ENCODE data around the gene MRM2.
A peak's percentile ranks its signal among the peaks of the same experiment; 100 is the strongest.

The MRM2 gene

GRCh38 chr7:2241580-2242540, at the start of gene MRM2, which contains the start of gene NUDT1:
TSS of gene MRM2 (minus strand) at chr7:2242205. CDS start at chr7:2242169, 36 bp downstream.
TSS of gene NUDT1 (plus strand) at chr7:2242226. CDS start at chr7:2244575, 2,349 bp downstream.
- DNase-seq (ENCODE audit: low spot score) = peak; percentile 94

- DNase-seq (ENCODE audit: low spot score) = no peak
Observed at GRCh38 chr7:2290877-2291276, 48.9 kb upstream of the MRM2 start.

GRCh38 chr7:2289621-2290020, 47.6 kb upstream of the MRM2 start:
- DNase-seq (ENCODE audit: low spot score) = no peak

- peak; percentile 14 for DNase-seq (ENCODE audit: low spot score)
Observed at GRCh38 chr7:2289111-2289586, 47.1 kb upstream of the MRM2 start.

GRCh38 chr7:2288503-2288902, 46.5 kb upstream of the MRM2 start:
- no peak for DNase-seq (ENCODE audit: low spot score)

- no peak for DNase-seq (ENCODE audit: low spot score)
Observed at GRCh38 chr7:2287745-2288144, 45.7 kb upstream of the MRM2 start.

GRCh38 chr7:2283074-2283473, 41.1 kb upstream of the MRM2 start:
- peak; percentile 6 for DNase-seq (ENCODE audit: low spot score)

- DNase-seq (ENCODE audit: low spot score) = peak; percentile 15
Observed at GRCh38 chr7:2282185-2282751, 40.3 kb upstream of the MRM2 start.

GRCh38 chr7:2281541-2281940, 39.5 kb upstream of the MRM2 start:
- DNase-seq (ENCODE audit: low spot score) = peak; percentile 67

GRCh38 chr7:2280424-2280823, 38.4 kb upstream of the MRM2 start:
- DNase-seq (ENCODE audit: low spot score) = no peak

GRCh38 chr7:2279896-2280295, 37.9 kb upstream of the MRM2 start:
- no peak for DNase-seq (ENCODE audit: low spot score)

- no peak for DNase-seq (ENCODE audit: low spot score)
Observed at GRCh38 chr7:2278026-2278425, 36.0 kb upstream of the MRM2 start.

GRCh38 chr7:2276107-2276506, 34.1 kb upstream of the MRM2 start:
- DNase-seq (ENCODE audit: low spot score) = no peak

- no peak for DNase-seq (ENCODE audit: low spot score)
Observed at GRCh38 chr7:2275101-2275500, 33.1 kb upstream of the MRM2 start.

- DNase-seq (ENCODE audit: low spot score) = no peak
Observed at GRCh38 chr7:2274666-2275065, 32.7 kb upstream of the MRM2 start.

- DNase-seq (ENCODE audit: low spot score) = no peak
Observed at GRCh38 chr7:2273866-2274265, 31.9 kb upstream of the MRM2 start.

GRCh38 chr7:2272031-2272430, 30.0 kb upstream of the MRM2 start:
- no peak for DNase-seq (ENCODE audit: low spot score)

GRCh38 chr7:2271273-2272026, 29.4 kb upstream of the MRM2 start:
- DNase-seq (ENCODE audit: low spot score) = no peak

- no peak for DNase-seq (ENCODE audit: low spot score)
Observed at GRCh38 chr7:2270495-2270894, 28.5 kb upstream of the MRM2 start.

- DNase-seq (ENCODE audit: low spot score) = no peak
Observed at GRCh38 chr7:2269991-2270460, 28.0 kb upstream of the MRM2 start.

GRCh38 chr7:2269089-2269990, 27.3 kb upstream of the MRM2 start:
- peak; percentile 71 for DNase-seq (ENCODE audit: low spot score)

All from AG20443 (cell line).